ENCODE results near the gene EZH1.

EZH1 gene
- total RNA-seq, result 92.5 to 132 (median 102) reads per million in 3 donors

- Histone ChIP-seq H3K4me1 (ENCODE audit: control insufficient read depth, insufficient read depth, low read length, poor library complexity, severe bottlenecking) (peaks cover 14% of the 10 kb centered on the region), H3K36me3 (ENCODE audit: control insufficient read depth, insufficient read depth, low read length) (no peaks in the 10 kb centered on the region), H3K27me3 (replicated peaks; ENCODE audit: control insufficient read depth, insufficient read depth, low read length, poor library complexity, severe bottlenecking) (no peaks in the 10 kb centered on the region), H3K27ac (ENCODE audit: insufficient read depth, low read length, poor library complexity, severe bottlenecking) (peak within 1 kb of the TSS; percentile 80), H3K9me3 (ENCODE audit: control insufficient read depth, low read length) (no peaks in the 10 kb centered on the region), H3K4me3 (ENCODE audit: insufficient read depth, low read depth, low read length, poor library complexity, severe bottlenecking) (peak within 1 kb of the TSS; percentile 66)
- DNase-seq, result peak; percentile 87 to 88 (median 87)
Measured at GRCh38 chr17:42744806-42745617, at the start of gene EZH1. Gene EZH1 (minus strand): TSS chr17:42745040. CDS start chr17:42728941, 16,099 bp downstream.

- Histone ChIP-seq H3K27ac (ENCODE audit: insufficient read depth, low read length, poor library complexity, severe bottlenecking) (no peak overlapping the region), H3K36me3 (ENCODE audit: control insufficient read depth, insufficient read depth, low read length) (no peaks in the 10 kb centered on the region), H3K4me1 (ENCODE audit: control insufficient read depth, insufficient read depth, low read length, poor library complexity, severe bottlenecking) (peaks cover 5% of the 10 kb centered on the region), H3K9me3 (ENCODE audit: control insufficient read depth, low read length) (no peaks in the 10 kb centered on the region), H3K4me3 (ENCODE audit: insufficient read depth, low read depth, low read length, poor library complexity, severe bottlenecking) (no peak overlapping the region), H3K27me3 (replicated peaks; ENCODE audit: control insufficient read depth, insufficient read depth, low read length, poor library complexity, severe bottlenecking) (no peaks in the 10 kb centered on the region)
- no peak for DNase-seq
Measured at GRCh38 chr17:42792545-42792944, 47.7 kb upstream of the EZH1 start.

- no peaks in the 10 kb centered on the region for H3K27me3 ChIP-seq (replicated peaks; ENCODE audit: control insufficient read depth, insufficient read depth, low read length, poor library complexity, severe bottlenecking)
- DNase-seq, result no peak
- no peaks in the 10 kb centered on the region for H3K36me3 ChIP-seq (ENCODE audit: control insufficient read depth, insufficient read depth, low read length)
- no peaks in the 10 kb centered on the region for H3K9me3 ChIP-seq (ENCODE audit: control insufficient read depth, low read length)
- no peak overlapping the region for H3K27ac ChIP-seq (ENCODE audit: insufficient read depth, low read length, poor library complexity, severe bottlenecking)
- no peaks in the 10 kb centered on the region for H3K4me1 ChIP-seq (ENCODE audit: control insufficient read depth, insufficient read depth, low read length, poor library complexity, severe bottlenecking)
- H3K4me3 ChIP-seq (ENCODE audit: insufficient read depth, low read depth, low read length, poor library complexity, severe bottlenecking), result no peak overlapping the region
Measured at GRCh38 chr17:42791948-42792347, 47.1 kb upstream of the EZH1 start.

GRCh38 chr17:42787266-42787665, 42.4 kb upstream of the EZH1 start:
- H3K4me1 ChIP-seq (ENCODE audit: control insufficient read depth, insufficient read depth, low read length, poor library complexity, severe bottlenecking), result peaks cover 11% of the 10 kb centered on the region
- H3K9me3 ChIP-seq (ENCODE audit: control insufficient read depth, low read length), result no peaks in the 10 kb centered on the region
- H3K27me3 ChIP-seq (replicated peaks; ENCODE audit: control insufficient read depth, insufficient read depth, low read length, poor library complexity, severe bottlenecking), result peaks cover 35% of the 10 kb centered on the region
- DNase-seq, result no peak
- H3K27ac ChIP-seq (ENCODE audit: insufficient read depth, low read length, poor library complexity, severe bottlenecking), result no peak overlapping the region
- H3K36me3 ChIP-seq (ENCODE audit: control insufficient read depth, insufficient read depth, low read length), result no peaks in the 10 kb centered on the region
- H3K4me3 ChIP-seq (ENCODE audit: insufficient read depth, low read depth, low read length, poor library complexity, severe bottlenecking), result no peak overlapping the region

- H3K27ac ChIP-seq (ENCODE audit: insufficient read depth, low read length, poor library complexity, severe bottlenecking), result no peak overlapping the region
- no peaks in the 10 kb centered on the region for H3K9me3 ChIP-seq (ENCODE audit: control insufficient read depth, low read length)
- peaks cover 20% of the 10 kb centered on the region for H3K4me1 ChIP-seq (ENCODE audit: control insufficient read depth, insufficient read depth, low read length, poor library complexity, severe bottlenecking)
- peaks cover 55% of the 10 kb centered on the region for H3K27me3 ChIP-seq (replicated peaks; ENCODE audit: control insufficient read depth, insufficient read depth, low read length, poor library complexity, severe bottlenecking)
- no peak for DNase-seq
- H3K36me3 ChIP-seq (ENCODE audit: control insufficient read depth, insufficient read depth, low read length), result no peaks in the 10 kb centered on the region
- H3K4me3 ChIP-seq (ENCODE audit: insufficient read depth, low read depth, low read length, poor library complexity, severe bottlenecking), result no peak overlapping the region
Measured at GRCh38 chr17:42784811-42785592, 40.2 kb upstream of the EZH1 start.

GRCh38 chr17:42784409-42784808, 39.6 kb upstream of the EZH1 start:
- Histone ChIP-seq H3K27me3 (replicated peaks; ENCODE audit: control insufficient read depth, insufficient read depth, low read length, poor library complexity, severe bottlenecking) (peaks cover 57% of the 10 kb centered on the region), H3K36me3 (ENCODE audit: control insufficient read depth, insufficient read depth, low read length) (peaks cover 6% of the 10 kb centered on the region), H3K27ac (ENCODE audit: insufficient read depth, low read length, poor library complexity, severe bottlenecking) (no peak overlapping the region), H3K4me1 (ENCODE audit: control insufficient read depth, insufficient read depth, low read length, poor library complexity, severe bottlenecking) (peaks cover 21% of the 10 kb centered on the region), H3K9me3 (ENCODE audit: control insufficient read depth, low read length) (no peaks in the 10 kb centered on the region), H3K4me3 (ENCODE audit: insufficient read depth, low read depth, low read length, poor library complexity, severe bottlenecking) (no peak overlapping the region)
- no peak for DNase-seq

- DNase-seq, result no peak
- Histone ChIP-seq H3K9me3 (ENCODE audit: control insufficient read depth, low read length) (no peaks in the 10 kb centered on the region), H3K4me3 (ENCODE audit: insufficient read depth, low read depth, low read length, poor library complexity, severe bottlenecking) (no peak overlapping the region), H3K27me3 (replicated peaks; ENCODE audit: control insufficient read depth, insufficient read depth, low read length, poor library complexity, severe bottlenecking) (peaks cover 57% of the 10 kb centered on the region), H3K36me3 (ENCODE audit: control insufficient read depth, insufficient read depth, low read length) (peaks cover 12% of the 10 kb centered on the region), H3K4me1 (ENCODE audit: control insufficient read depth, insufficient read depth, low read length, poor library complexity, severe bottlenecking) (peaks cover 21% of the 10 kb centered on the region), H3K27ac (ENCODE audit: insufficient read depth, low read length, poor library complexity, severe bottlenecking) (no peak overlapping the region)
Measured at GRCh38 chr17:42783791-42784138, 38.9 kb upstream of the EZH1 start.

GRCh38 chr17:42783062-42783790, 38.4 kb upstream of the EZH1 start:
- H3K4me3 ChIP-seq (ENCODE audit: insufficient read depth, low read depth, low read length, poor library complexity, severe bottlenecking), result no peak overlapping the region
- peaks cover 21% of the 10 kb centered on the region for H3K4me1 ChIP-seq (ENCODE audit: control insufficient read depth, insufficient read depth, low read length, poor library complexity, severe bottlenecking)
- no peak overlapping the region for H3K27ac ChIP-seq (ENCODE audit: insufficient read depth, low read length, poor library complexity, severe bottlenecking)
- no peaks in the 10 kb centered on the region for H3K9me3 ChIP-seq (ENCODE audit: control insufficient read depth, low read length)
- DNase-seq, result no peak
- peaks cover 18% of the 10 kb centered on the region for H3K36me3 ChIP-seq (ENCODE audit: control insufficient read depth, insufficient read depth, low read length)
- H3K27me3 ChIP-seq (replicated peaks; ENCODE audit: control insufficient read depth, insufficient read depth, low read length, poor library complexity, severe bottlenecking), result peaks cover 57% of the 10 kb centered on the region

GRCh38 chr17:42782166-42783061, 37.6 kb upstream of the EZH1 start:
- Histone ChIP-seq H3K9me3 (ENCODE audit: control insufficient read depth, low read length) (no peaks in the 10 kb centered on the region), H3K4me3 (ENCODE audit: insufficient read depth, low read depth, low read length, poor library complexity, severe bottlenecking) (no peak overlapping the region), H3K36me3 (ENCODE audit: control insufficient read depth, insufficient read depth, low read length) (peaks cover 25% of the 10 kb centered on the region), H3K27me3 (replicated peaks; ENCODE audit: control insufficient read depth, insufficient read depth, low read length, poor library complexity, severe bottlenecking) (peaks cover 57% of the 10 kb centered on the region), H3K4me1 (ENCODE audit: control insufficient read depth, insufficient read depth, low read length, poor library complexity, severe bottlenecking) (peaks cover 21% of the 10 kb centered on the region), H3K27ac (ENCODE audit: insufficient read depth, low read length, poor library complexity, severe bottlenecking) (no peak overlapping the region)
- DNase-seq, result no peak

Measured in effector memory CD4-positive, alpha-beta T cell (primary cell).